HG03442 (cell line): Measurements from ENCODE around the gene ZBTB39.
"Not testable (repeated sequence)": the region's sequence is repeated elsewhere in the genome, so short reads cannot be mapped to it uniquely, and the experiment has no call there.

ENCODE experiments used
- ATAC-seq: cut with Tn5 transposase; IDR thresholded peaks from one replicate; pipeline ENCODE4 v1.9.1; 2021; ENCODE audit warnings: mild to moderate bottlenecking, moderate library complexity; ENCODE audit not compliant: unreplicated experiment

Gene ZBTB39

GRCh38 chr12:57033431-57033830 lies 27.1 kb upstream of the ZBTB39 start:
- ATAC-seq, result no peak

GRCh38 chr12:57031789-57032188 lies 25.4 kb upstream of the ZBTB39 start:
- ATAC-seq, result no peak

GRCh38 chr12:57031138-57031725 lies 24.9 kb upstream of the ZBTB39 start:
- no peak for ATAC-seq

GRCh38 chr12:57029457-57029856 lies 23.1 kb upstream of the ZBTB39 start:
- no peak for ATAC-seq

- no peak for ATAC-seq
Measured at GRCh38 chr12:57027805-57028153, 21.4 kb upstream of the ZBTB39 start.

- no peak for ATAC-seq
Measured at GRCh38 chr12:57027011-57027804, 20.9 kb upstream of the ZBTB39 start.

- ATAC-seq, result no peak
Measured at GRCh38 chr12:57025196-57025595, 18.9 kb upstream of the ZBTB39 start.

GRCh38 chr12:57022324-57022723 lies 16.0 kb upstream of the ZBTB39 start:
- not testable (repeated sequence) for ATAC-seq

- no peak for ATAC-seq
Measured at GRCh38 chr12:57019983-57020719, 13.8 kb upstream of the ZBTB39 start.

GRCh38 chr12:57018906-57019305 lies 12.6 kb upstream of the ZBTB39 start:
- ATAC-seq, result no peak

- not testable (repeated sequence) for ATAC-seq
Measured at GRCh38 chr12:57018353-57018752, 12.0 kb upstream of the ZBTB39 start.

GRCh38 chr12:57016348-57016747 lies 10.0 kb upstream of the ZBTB39 start, which contains the start of gene TAC3:
Gene TAC3 (minus strand): TSS chr12:57016529. CDS start chr12:57015797, 732 bp downstream.
- no peak for ATAC-seq

- no peak for ATAC-seq
Measured at GRCh38 chr12:57012600-57013465, 6.5 kb upstream of the ZBTB39 start.

GRCh38 chr12:57011438-57012424 lies 5.4 kb upstream of the ZBTB39 start:
- ATAC-seq, result no peak

GRCh38 chr12:57010627-57011247 lies 4.4 kb upstream of the ZBTB39 start:
- ATAC-seq, result no peak

GRCh38 chr12:57009949-57010626 lies 3.7 kb upstream of the ZBTB39 start:
- no peak for ATAC-seq

GRCh38 chr12:57008178-57008577 lies 1.8 kb upstream of the ZBTB39 start:
- no peak for ATAC-seq

GRCh38 chr12:57006809-57007475 lies 596 bp upstream of the ZBTB39 start:
- ATAC-seq, result no peak
